PC-3 (cell line): ENCODE data around the gene ADCK2. TPM values are rescaled to one million over a fixed set of nuclear protein-coding genes. Genes with fewer than 3 reads are reported as not detected.
"Not testable (repeated sequence)": the region's sequence is repeated elsewhere in the genome, so short reads cannot be mapped to it uniquely, and the experiment has no call there.

Source experiments
- ATAC-seq: fragments of 200-7000 bp; cut with Tn5 transposase; 2 replicates; pipeline ENCODE4 v1.9.1; 2020; ENCODE audit warnings: mild to moderate bottlenecking, moderate library complexity
- BruUV-seq: library from RNA; stranded (reverse); fragments of 400-500 nt; replicated peaks from 2 replicates; lab custom pipeline; 2021; lab: Mats Ljungman, UMichigan
- CTCF ChIA-PET: fragments of 300-600 bp; sonication (Branson Sonifier 250); formaldehyde crosslinking; loops from one replicate; lab custom pipeline; 2022; ENCODE audit warnings: antibody characterized with exemption; lab: Charles Lee
- POLR2A ChIA-PET: fragments of 300-600 bp; sonication (Branson Sonifier 250); formaldehyde crosslinking; loops from one replicate; lab custom pipeline; 2022; ENCODE audit warnings: antibody characterized with exemption; ENCODE audit not compliant: unreplicated experiment; lab: Charles Lee
- DNase-seq: peaks from one replicate; pipeline ENCODE4 v3.0.0-alpha.2; 2015
- H2AFZ ChIP-seq: fragments of 300-600 bp; sonication (generic); 2 replicates; pipeline ENCODE4 v1.6.0; 2016; ENCODE audit warnings: antibody characterized with exemption, low read length
- H3F3A ChIP-seq: fragments of 300-600 bp; sonication (generic); one replicate; pipeline ENCODE4 v1.6.0; 2017; ENCODE audit warnings: antibody characterized with exemption, low read length, control low read depth, mild to moderate bottlenecking; ENCODE audit not compliant: unreplicated experiment
- H3K27ac ChIP-seq: fragments of 300-600 bp; sonication (generic); 2 replicates; pipeline ENCODE4 v1.5.1; 2016; ENCODE audit warnings: mild to moderate bottlenecking, low read length
- H3K27me3 ChIP-seq: fragments of 300-600 bp; sonication (generic); 2 replicates; pipeline ENCODE4 v1.6.1; 2016; ENCODE audit warnings: low read length, mixed read lengths
- H3K36me3 ChIP-seq: fragments of 300-600 bp; sonication (generic); 2 replicates; pipeline ENCODE4 v1.6.1; 2016; ENCODE audit warnings: low read depth, mixed run types, low read length, mixed read lengths
- H3K4me1 ChIP-seq: fragments of 300-600 bp; sonication (generic); 2 replicates; pipeline ENCODE4 v1.5.1; 2016; ENCODE audit warnings: low read length; ENCODE audit not compliant: insufficient read depth
- H3K4me2 ChIP-seq: fragments of 300-600 bp; sonication (generic); 2 replicates; pipeline ENCODE4 v1.6.0; 2016; ENCODE audit warnings: low read length
- H3K4me3 ChIP-seq: fragments of 300-600 bp; sonication (generic); 2 replicates; pipeline ENCODE4 v1.5.1; 2016; ENCODE audit warnings: mild to moderate bottlenecking, low read length, mixed read lengths
- H3K79me2 ChIP-seq: fragments of 300-600 bp; sonication (generic); 2 replicates; pipeline ENCODE4 v1.6.1; 2017; ENCODE audit warnings: low read length, mixed read lengths
- H3K9ac ChIP-seq: fragments of 300-600 bp; sonication (generic); 2 replicates; pipeline ENCODE4 v1.6.0; 2016; ENCODE audit warnings: mild to moderate bottlenecking, low read length
- H3K9me2 ChIP-seq: fragments of 300-600 bp; sonication (generic); replicated peaks from 2 replicates; pipeline ENCODE4 v1.6.1; 2016; ENCODE audit warnings: mixed run types, low read length, mixed read lengths
- H3K9me3 ChIP-seq: fragments of 300-600 bp; sonication (generic); 2 replicates; pipeline ENCODE4 v1.6.1; 2016; ENCODE audit warnings: low read length, mixed read lengths
- H4K20me1 ChIP-seq: fragments of 300-600 bp; sonication (generic); 2 replicates; pipeline ENCODE4 v1.6.1; 2016; ENCODE audit warnings: low read length, mixed read lengths
- EZH2 ChIP-seq: fragments of 300-600 bp; sonication (generic); IDR thresholded peaks from one replicate; pipeline ENCODE4 v1.6.1; 2017; ENCODE audit warnings: antibody characterized with exemption, mild to moderate bottlenecking, low read length; ENCODE audit not compliant: unreplicated experiment
- EZH2phosphoT487 ChIP-seq: fragments of 300-600 bp; sonication (generic); IDR thresholded peaks from 2 replicates; pipeline ENCODE4 v1.6.1; 2018; ENCODE audit warnings: mild to moderate bottlenecking, antibody characterized with exemption, low read length, borderline replicate concordance
- intact Hi-C: fragments of 100-400 bp; cut with micrococcal nuclease; formaldehyde crosslinking; loops from 2 replicates; pipeline ENCODE4 v1.9.0; 2023
- total RNA-seq: library from RNA; depleted of rRNA; stranded (reverse); fragments of >200 nt; gene quantifications from 2 replicates; pipeline ENCODE4 v1.2.3, GENCODE V29; 2014; rRNA removed
- TF ChIP-seq, protein P1 (sequence below): fragments of 300-600 bp; sonication (generic); conservative IDR thresholded peaks from 2 replicates; pipeline ENCODE4 v1.5.1; 2017; ENCODE audit warnings: antibody characterized with exemption, low read depth, mild to moderate bottlenecking, low read length

Gene ADCK2
- total RNA-seq, 1 experiment from 2014 or later, result 29.4 TPM

- POLR2A ChIA-PET, result no interaction called here
- CTCF ChIA-PET, result no interaction called here
These were observed 65.5 kb downstream of the ADCK2 start for GRCh38 chr7:140738280-140738679.

DNA sequence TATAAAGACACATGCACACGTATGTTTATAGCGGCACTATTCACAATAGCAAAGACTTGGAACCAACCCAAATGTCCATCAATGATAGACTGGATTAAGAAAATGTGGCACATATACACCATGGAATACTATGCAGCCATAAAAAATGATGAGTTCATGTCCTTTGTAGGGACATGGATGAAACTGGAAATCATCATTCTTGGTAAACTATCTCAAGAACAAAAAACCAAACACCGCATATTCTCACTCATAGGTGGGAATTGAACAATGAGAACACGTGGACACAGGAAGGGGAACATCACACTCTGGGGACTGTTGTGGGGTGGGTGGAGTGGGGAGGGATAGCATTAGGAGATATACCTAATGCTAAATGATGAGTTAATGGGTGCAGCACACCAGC lies 70.5 kb downstream of the ADCK2 start:
- H3K9me3 ChIP-seq, H2AFZ ChIP-seq, DNase-seq, H3K27me3 ChIP-seq, ATAC-seq, H3K9ac ChIP-seq, H3K4me3 ChIP-seq, H3K27ac ChIP-seq, H3K4me1 ChIP-seq, H4K20me1 ChIP-seq, H3K9me2 ChIP-seq, H3K36me3 ChIP-seq, CTCF ChIA-PET, POLR2A ChIA-PET, H3K4me2 ChIP-seq, intact Hi-C loops, H3K79me2 ChIP-seq, H3F3A ChIP-seq, BruUV-seq: not testable (repeated sequence)

More at GRCh38 chr7:140738280-140738679, 65.5 kb downstream of the ADCK2 start:
- no peaks in the 10 kb centered on the region for H3K27me3 ChIP-seq
- H3F3A ChIP-seq, result no peaks in the 10 kb centered on the region
- H3K9ac ChIP-seq, result no peak overlapping the region
- no peaks in the 10 kb centered on the region for H3K9me3 ChIP-seq
- no peaks in the 10 kb centered on the region for H3K9me2 ChIP-seq
- H3K27ac ChIP-seq, result no peak overlapping the region
- TF ChIP-seq EZH2 (no peak), EZH2phosphoT487 (no peak)
- TF ChIP-seq, protein P1, sequence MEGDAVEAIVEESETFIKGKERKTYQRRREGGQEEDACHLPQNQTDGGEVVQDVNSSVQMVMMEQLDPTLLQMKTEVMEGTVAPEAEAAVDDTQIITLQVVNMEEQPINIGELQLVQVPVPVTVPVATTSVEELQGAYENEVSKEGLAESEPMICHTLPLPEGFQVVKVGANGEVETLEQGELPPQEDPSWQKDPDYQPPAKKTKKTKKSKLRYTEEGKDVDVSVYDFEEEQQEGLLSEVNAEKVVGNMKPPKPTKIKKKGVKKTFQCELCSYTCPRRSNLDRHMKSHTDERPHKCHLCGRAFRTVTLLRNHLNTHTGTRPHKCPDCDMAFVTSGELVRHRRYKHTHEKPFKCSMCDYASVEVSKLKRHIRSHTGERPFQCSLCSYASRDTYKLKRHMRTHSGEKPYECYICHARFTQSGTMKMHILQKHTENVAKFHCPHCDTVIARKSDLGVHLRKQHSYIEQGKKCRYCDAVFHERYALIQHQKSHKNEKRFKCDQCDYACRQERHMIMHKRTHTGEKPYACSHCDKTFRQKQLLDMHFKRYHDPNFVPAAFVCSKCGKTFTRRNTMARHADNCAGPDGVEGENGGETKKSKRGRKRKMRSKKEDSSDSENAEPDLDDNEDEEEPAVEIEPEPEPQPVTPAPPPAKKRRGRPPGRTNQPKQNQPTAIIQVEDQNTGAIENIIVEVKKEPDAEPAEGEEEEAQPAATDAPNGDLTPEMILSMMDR, result no peak
- no peak overlapping the region for H3K4me2 ChIP-seq
- no peak overlapping the region for H3K4me3 ChIP-seq
- no peaks in the 10 kb centered on the region for H3K79me2 ChIP-seq
- BruUV-seq, result no TSS peak
- H2AFZ ChIP-seq, result no peak overlapping the region
- intact Hi-C loops, result no loop called here
- no peaks in the 10 kb centered on the region for H4K20me1 ChIP-seq
- H3K36me3 ChIP-seq, result no peaks in the 10 kb centered on the region
- DNase-seq, result no peak
- no peaks in the 10 kb centered on the region for H3K4me1 ChIP-seq
- no peak for ATAC-seq

- Histone ChIP-seq H3K9me3 (no peaks in the 10 kb centered on the region), H3K4me2 (no peak overlapping the region), H3K27me3 (no peaks in the 10 kb centered on the region), H3K27ac (no peak overlapping the region), H3K9me2 (no peaks in the 10 kb centered on the region), H3K36me3 (no peaks in the 10 kb centered on the region), H2AFZ (no peak overlapping the region), H3K4me3 (no peak overlapping the region), H3F3A (no peaks in the 10 kb centered on the region), H3K9ac (no peak overlapping the region), H3K79me2 (no peaks in the 10 kb centered on the region), H4K20me1 (no peaks in the 10 kb centered on the region), H3K4me1 (no peaks in the 10 kb centered on the region)
- no peak for DNase-seq
- intact Hi-C loops, result no loop called here
- POLR2A ChIA-PET, result no interaction called here
- BruUV-seq, result no TSS peak
- CTCF ChIA-PET, result no interaction called here
- no peak for ATAC-seq
- TF ChIP-seq EZH2phosphoT487 (no peak), EZH2 (no peak)
- TF ChIP-seq, protein P1, result no peak
These were observed 71.3 kb downstream of the ADCK2 start for GRCh38 chr7:140744005-140744404.

Other genes starting within 250 kb of the ADCK2 start
- 71.9 and 78.5 TPM in 2 replicates for gene MKRN1, start 193.4 kb upstream of the ADCK2 start, total RNA-seq
- gene DENND2A, start 32.1 kb upstream of the ADCK2 start, total RNA-seq, result 8.9 and 10.6 TPM in 2 replicates
- gene NDUFB2, start 23.8 kb downstream of the ADCK2 start, total RNA-seq, result 296 and 325 TPM in 2 replicates